ENCODE results near the gene CLDN9.

DNA sequence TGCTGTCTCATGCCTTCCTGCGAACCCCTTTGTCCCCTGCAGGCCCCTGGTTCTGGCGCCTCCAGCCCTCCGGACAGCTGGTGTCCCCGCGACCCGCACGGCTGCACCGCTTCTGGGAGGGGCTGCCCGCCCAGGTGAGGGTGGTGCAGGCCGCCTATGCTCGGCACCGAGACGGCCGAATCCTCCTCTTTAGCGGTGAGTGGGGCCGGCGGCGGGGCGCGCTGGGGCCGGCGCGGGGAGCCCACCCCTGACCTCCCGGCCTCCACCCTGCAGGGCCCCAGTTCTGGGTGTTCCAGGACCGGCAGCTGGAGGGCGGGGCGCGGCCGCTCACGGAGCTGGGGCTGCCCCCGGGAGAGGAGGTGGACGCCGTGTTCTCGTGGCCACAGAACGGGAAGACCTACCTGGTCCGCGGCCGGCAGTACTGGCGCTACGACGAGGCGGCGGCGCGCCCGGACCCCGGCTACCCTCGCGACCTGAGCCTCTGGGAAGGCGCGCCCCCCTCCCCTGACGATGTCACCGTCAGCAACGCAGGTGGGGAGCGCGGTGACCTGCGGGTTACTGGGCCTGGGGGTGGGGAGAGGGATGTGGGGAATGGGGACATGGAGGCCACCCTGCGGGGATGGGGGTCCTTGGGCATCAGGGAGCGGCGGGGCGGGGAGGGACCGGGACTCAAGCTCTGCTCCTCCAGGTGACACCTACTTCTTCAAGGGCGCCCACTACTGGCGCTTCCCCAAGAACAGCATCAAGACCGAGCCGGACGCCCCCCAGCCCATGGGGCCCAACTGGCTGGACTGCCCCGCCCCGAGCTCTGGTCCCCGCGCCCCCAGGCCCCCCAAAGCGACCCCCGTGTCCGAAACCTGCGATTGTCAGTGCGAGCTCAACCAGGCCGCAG is 45.7 kb downstream of the CLDN9 start:
- no peak for TF ChIP-seq POLR2A (IDR thresholded peaks at IDR 0.05; ENCODE audit: low read length)
- no peak for TF ChIP-seq GATA1 (IDR thresholded peaks at IDR 0.05; ENCODE audit: low read depth, low read length)
